Peyer's patch (tissue), 4 donors: Measurements from ENCODE around the gene TMEM91.

Experiments used
- CTCF ChIP-seq, 6 experiments: fragments of 450-650 bp in 4 of 6; fragments of 200-600 bp in 2 of 6; sonication (generic) in 1 of 6; IDR thresholded peaks; one replicate each; pipeline ENCODE4 v1.5.1; 2017 to 2019; ENCODE audit warnings: antibody characterized with exemption in 6 of 6, mild to moderate bottlenecking in 3 of 6, moderate library complexity in 1 of 6
- POLR2A ChIP-seq, 2 donors: fragments of 450-650 bp; IDR thresholded peaks; one replicate each; pipeline ENCODE4 v1.5.1; 2017; ENCODE audit warnings: antibody characterized with exemption in 2 of 2, mild to moderate bottlenecking in 2 of 2, moderate library complexity in 2 of 2

GRCh38 chr19:41413947-41414346 lies 37.6 kb downstream of the TMEM91 start:
- TF ChIP-seq CTCF (IDR thresholded peaks at IDR 0.05) = no peak
- TF ChIP-seq POLR2A (IDR thresholded peaks at IDR 0.05) = no peak
